ENCODE measurements around the gene ACE.

The ACE gene

DNA sequence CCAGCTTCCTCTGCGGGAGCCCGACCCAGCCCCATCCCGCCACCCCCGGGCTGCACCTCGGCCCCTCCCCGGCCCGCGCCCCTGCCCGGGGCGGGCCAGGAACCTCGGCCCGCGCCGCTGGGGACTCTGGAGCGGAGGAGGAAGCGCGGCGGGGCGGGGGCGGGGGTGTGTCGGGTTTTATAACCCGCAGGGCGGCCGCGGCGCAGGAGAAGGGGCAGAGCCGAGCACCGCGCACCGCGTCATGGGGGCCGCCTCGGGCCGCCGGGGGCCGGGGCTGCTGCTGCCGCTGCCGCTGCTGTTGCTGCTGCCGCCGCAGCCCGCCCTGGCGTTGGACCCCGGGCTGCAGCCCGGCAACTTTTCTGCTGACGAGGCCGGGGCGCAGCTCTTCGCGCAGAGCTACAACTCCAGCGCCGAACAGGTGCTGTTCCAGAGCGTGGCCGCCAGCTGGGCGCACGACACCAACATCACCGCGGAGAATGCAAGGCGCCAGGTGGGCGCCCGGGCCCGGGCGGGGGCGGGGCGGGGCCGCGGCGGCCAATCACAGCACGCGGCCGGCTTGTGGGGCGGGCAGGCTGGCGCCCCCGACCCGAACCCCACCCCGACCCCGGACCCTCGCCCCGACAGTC is at the start of gene ACE:
Gene ACE (plus strand): TSS at position 208 of the 626 bp plus-strand sequence. CDS start 34 bp downstream, at position 242.
- peak; percentile 33 for DNase-seq

DNA sequence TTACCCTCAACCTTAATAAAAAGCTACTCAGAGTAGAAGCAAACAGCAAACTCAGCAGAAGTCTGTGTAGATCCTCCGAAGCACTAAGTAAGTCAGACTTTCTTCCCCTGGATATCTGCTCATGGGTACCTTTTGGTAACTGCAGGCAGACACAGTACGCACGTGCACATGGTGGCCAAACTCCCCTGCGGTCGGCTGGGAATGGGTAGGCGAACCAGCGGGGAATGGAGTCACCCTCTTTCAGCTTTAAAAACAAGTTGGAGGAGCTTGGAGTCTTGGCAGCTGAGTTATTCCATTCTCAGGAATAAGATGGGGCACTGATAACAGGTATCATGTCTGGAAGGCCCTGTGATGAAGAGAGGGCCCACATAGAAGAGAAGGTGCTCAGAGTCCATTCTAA is 47.1 kb upstream of the ACE start:
- DNase-seq, result no peak

DNA sequence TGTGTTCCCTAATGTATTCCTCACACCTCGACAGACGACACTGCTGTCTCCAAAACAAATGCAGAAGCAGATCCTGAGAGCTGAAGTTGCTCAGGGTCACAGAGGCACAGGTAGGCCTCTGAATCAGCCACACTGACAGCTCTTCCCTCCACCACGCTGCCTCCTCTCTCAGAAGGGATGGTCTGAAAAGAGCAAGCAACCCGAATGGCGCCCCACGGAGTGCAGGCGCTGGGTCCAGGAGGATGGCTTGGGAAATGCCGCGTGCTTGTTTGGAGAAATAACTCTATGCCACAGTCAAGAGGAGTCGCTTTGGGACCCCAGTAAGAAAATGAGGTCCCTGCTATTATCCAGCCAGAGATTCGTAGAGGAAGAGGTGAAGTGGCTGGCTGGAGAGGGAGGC is 46.6 kb upstream of the ACE start:
- no peak for DNase-seq

DNA sequence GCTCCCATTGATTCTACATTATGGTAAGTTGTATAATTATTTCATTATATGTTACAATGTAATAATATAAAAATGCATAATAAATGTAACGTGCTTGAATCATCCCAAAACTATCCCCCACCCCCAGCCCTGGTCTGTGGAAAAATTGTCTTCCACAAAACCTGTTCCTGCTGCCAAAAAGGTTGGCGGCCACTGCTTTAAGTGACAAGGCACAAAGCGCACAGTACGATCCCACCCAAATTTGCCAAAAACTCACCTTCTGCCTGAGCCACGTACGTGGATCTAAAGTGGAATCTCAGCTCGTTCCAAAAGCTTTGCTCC is 45.3 kb upstream of the ACE start:
- DNase-seq, result no peak

DNA sequence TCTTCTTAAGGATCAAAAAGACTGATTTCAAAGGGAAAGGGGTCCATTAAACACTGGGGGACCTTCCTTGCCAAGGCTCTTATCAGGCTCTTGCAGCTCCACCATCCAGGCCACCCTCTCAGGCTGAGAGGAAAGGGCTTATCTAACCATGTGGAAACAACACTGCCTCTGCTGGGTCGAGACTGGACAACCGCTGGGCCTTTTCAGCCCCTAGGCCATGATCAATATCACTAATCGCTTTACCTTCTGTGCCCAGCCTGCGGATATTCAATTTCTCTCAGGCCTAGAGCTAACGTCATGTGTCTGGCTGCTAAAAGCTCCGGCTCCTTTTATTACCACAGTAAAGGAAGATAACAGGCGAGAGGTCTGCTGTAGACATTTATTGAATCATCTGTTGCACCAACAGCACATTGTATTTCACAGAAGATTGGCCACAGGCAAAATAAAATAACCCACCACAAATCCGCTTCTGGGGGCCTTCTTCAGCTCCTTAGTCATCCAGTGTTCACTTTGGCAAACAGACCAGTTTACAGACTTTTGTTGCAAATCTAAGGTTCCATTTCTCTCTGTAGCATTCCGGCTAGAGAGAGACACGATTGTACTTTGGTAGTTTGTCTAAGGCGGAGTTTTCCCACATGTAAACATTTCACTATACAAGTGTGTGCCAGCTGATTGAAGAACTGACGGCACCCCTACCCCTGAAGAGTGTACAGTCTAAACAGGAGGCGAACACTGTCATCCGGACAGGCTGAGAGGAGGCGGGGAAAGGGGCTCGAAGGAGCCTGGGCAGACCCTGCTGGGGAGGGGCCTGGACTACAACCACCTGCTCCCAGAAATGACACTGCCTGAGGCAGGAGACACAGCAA is 44.7 kb upstream of the ACE start:
- DNase-seq, result peak; percentile 96

DNA sequence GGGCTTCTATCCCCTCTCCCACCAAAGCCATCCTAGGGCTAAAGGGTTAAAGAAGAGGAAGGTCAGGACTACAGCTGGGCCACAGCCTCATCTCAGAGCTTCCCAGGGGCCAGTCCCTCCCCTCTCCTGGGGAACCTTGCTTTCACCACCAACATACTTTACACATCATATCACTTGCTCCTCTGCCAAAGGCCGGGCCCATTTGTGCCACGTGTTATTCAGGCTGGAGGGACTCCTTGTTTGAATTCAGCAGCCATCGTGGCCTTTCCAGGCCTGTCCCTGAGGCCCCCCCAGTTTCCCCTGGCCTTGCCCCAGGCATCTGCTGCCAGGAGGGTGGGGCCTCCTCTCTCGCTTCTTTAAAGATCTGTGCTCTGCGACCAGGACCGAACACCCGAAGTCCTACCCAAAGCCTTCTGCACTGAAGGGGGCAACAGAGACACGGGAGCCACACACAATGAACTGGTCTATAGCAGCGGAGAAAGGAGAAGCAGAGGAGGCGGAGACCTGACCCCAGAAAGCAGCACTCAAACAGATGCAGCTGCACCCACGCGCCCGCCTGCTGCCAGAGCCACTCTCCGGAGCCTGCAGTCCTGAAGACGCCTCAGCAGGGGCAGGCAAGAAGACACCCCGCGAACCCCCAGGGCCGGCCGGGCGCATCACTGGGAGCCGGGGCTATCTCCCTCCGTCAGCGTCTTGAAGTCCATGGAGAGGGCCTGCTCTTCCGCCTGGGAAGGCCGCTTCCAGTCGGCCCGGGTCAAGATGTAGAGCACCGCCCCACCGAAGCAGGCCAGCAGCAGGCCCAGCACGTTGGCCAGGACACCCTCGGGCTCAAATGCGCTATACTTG is 42.9 kb upstream of the ACE start:
- DNase-seq, result peak; percentile 60

DNA sequence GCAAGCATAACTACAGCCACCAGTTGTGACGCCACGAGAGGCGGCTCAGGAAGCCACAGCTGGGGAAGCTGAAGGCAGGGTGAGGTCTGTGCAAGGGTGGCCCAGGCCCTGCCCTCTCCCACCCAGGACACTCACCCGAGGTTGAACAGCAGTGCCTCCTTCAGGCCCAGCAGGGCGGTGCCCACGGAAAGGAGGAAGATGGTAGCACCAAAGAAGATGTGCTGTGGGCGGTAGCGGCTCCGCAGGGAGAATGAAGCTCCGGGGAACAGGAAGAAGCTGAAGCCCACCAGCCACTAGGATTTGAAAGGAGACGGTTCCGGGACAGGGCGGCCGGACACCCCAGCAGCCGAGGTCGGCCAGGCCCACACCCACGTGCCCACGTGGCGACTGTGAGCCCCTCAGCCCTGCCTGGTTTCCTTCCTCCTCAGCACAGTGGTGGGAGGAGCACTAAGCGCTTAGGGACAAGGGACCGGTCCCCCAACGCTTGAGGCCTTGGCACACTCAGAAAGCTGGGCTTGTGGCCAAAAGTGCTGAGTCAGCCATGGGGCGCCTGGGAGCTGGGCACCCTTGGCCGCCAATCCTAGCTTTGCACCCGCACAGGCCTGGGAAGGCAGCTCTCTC is 41.8 kb upstream of the ACE start:
- DNase-seq, result peak; percentile 62

DNA sequence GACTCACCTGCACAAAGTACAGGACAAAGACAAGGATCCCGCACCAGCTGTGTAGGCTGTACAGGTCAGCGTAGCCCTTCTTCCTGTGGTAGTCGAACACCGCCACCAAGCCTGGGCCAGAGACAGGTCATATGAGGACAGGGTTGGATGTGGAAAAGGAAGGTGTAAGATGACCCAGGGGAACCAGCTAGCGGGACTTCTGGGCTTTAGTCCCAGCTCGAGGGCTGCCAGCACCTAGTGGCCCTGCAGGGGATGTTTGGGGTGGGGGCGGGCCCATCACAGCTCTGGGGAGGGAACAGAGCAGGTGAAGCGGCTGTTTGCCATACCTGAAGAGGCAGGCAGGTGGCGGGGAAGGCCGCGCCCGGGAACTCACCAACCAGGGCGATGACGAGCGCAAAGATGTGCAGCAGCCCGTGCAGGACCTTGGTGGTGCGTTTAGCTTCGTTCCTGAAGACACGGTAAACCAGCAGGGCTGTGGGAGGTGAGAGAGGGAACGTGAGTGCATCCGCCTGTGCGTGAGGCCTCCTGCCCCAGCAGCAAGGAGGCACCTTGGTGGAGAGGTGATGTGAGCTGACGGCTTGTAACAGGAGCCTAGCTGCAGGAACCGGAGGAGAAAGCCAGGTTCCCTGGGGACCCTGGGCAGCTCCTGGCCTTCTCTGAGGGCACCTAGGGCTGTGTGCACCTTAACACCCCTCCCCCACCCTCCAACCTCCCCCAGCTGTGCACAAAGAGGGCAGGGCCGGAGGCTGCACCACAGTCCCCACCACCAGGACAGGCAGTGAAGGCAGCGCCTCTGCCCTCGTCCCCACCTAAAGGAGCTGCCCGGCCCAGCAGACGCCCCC is 41.0 kb upstream of the ACE start:
- no peak for DNase-seq

DNA sequence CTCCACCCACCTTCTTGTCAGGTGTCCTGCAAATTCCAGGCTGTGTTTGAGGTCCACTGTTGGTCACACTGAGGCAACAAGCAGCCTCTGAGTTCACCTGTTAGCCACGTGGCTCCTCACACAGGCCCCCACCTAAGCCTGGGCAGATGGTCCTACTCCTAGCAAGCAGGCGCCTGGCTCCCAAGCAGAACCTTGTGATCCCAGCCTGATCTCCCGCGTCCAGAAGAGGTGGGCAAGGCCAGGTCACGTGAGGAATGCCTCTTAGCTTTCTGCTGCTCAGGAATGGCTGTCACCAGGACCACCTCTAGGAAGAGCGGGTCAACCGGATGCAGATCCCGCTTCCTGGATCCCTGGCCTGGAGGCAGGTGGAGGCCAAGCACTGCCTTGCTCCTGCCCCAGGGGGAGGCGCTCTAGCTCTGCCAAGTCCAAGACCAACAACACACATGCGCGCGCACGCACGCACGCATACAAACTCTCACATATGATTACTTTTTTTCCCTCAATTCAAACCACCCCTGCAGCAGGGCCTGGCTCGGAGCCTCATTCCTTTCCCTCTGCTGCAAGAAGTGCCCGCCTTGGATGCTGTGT is 40.2 kb upstream of the ACE start:
- DNase-seq, result no peak

DNA sequence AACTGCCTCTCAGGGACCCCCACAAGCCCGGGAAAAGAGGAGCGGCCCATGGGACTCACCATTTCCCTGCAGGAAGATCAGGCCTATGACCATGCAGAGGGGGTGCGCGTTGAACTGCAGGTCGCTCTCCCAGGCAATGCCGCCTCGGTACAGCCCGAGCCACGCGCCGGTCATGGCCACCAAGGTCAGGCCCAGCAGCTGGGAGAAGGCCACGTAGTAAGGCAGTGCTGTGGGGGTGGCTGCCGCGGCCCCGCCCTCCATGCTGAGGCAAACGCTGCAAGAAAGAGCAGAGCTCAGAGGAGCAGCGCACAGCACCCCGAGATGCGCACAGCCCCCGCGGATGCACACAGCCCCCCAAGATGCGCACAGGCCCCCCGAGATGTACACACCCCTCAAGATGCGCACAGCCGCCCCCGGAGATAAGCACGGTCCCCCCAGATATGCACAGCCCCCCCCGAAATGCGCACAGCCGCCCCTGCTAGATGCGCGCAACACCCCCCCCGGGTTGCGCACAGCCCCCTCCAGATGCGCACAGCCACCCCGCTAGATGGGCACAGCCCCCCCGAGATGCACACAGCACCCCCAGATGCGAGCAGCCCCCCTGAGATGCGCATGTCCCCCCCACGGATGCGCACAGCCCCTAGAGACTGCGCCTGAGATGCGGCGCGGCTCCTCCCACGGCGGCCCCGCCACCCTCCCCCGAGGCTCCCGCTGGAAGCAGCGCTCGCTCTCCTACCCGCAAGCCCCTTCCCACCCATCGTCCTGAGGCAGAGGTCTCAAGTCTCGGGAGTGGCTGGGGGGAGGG is 39.4 kb upstream of the ACE start:
- DNase-seq, result no peak

DNA sequence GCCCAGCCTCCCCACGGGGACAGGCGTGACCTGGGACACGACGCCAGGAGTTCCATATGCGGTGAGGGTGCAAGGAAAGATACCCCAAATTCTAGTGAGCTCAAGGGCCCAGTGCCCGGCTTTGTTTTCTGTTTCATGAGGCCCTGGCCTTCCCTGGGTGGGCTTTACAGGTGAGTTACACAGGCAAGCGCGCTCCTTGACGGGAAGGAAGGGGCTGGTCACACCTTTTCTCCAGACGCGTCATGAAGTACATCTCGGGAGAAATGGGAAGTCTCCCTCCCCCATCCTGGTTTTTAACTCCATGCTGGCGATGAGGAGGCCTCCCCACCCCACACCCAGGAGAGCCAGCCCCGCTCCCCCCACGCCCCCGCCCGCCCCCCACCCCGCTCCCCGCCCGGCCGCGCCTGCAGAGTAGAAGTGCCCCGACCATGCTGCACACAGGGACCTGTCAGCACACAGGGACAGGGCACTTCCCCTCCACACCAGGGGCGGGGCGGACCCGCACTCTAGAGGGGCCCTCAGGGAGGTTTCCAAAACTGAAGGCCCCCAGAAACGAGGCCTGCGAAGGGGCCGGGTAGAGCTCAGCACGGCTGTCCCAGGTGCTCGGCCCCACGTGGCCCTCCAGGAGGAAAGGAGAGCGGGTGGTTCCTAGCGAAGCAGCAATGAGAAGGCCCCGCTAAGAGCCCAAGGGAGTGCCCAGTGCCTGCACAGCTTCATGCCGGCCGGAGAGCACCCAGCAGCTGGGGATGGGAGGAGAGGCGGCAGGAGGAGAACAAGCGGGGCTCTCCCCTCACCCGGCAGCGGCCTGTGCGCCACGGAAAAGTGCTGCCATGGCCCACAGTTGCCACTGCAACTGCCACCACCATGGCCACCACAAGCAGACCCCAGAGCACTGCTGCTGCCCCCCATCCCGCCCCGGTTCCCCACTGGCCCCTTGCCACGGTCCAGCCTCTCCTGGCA is 38.5 kb upstream of the ACE start:
- DNase-seq, result no peak

DNA sequence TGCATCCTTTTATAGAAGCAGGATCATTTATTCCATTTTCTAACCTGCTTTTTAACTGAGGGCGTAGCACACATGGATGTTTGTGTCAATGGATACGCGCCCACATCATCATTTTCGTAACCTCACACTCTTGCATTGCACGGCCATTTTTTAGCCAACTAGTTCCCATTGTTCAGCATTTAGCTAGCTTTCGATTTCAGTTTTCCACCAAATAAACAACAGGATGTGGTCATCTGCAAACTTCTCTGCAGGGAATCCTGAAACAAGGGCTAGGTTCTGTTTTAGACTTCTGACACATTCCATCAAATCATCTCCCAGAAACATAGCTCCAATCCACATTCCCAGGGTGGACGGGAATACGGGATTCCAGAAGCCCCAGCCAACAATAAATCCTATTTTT is 37.2 kb upstream of the ACE start:
- peak; percentile 80 for DNase-seq

DNA sequence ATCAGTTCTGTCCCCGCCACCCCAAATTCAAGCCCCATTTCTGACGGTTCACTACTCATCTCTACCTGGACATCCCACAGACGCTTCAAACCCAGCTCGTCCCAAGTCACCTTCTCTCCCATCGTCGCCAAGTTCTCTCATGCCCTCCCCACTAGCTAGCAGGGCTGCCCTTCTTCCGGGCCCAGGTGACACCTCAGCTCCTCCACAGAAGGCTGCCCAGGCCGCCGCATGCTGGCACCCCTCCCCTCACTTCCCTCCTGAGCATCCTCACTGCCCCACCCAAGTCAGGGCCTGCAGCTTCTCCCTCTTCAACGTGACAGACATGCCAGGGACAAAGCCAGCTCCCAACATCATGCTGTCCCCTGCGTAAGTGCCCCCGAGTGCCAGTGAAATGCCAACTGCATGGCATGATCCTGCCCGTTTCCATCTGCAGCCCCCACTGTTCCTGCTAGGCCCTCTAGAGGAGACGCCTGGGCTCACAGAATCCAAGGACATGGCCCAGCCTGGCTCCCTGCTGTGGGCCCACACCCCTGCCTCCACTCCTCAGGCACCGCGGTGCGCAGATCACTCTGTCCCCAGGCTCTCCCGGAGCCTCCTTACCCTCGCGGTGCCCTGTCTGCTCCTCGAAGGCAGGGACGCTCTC is 36.6 kb upstream of the ACE start:
- DNase-seq, result no peak

DNA sequence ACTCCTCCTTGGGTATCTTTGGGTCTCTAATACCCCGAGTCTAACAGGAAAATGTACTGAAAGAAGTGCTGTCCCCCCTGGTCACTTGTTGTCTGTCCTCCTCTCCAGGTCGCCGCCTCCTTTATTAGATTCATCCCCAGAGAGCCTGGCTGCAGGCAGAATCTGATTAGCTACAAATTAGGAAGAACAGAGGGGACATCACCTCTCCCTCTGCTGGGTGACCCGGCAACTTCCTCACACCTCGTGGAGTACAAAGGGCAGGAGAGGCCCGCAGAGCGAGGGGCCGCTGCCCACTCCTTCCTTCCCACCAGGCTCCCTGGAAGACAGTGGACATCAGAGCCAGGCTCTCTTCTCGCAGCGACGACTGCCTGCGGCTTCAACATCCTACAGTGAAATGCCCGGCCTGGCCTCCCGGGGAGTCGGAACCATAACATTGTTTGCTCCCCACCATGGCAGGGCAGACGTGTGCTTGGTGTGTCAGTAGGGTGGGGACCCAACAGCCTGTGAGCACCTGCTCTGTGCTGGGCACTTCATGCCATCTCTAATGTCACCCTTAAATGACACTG is 36.0 kb upstream of the ACE start:
- DNase-seq, result no peak

DNA sequence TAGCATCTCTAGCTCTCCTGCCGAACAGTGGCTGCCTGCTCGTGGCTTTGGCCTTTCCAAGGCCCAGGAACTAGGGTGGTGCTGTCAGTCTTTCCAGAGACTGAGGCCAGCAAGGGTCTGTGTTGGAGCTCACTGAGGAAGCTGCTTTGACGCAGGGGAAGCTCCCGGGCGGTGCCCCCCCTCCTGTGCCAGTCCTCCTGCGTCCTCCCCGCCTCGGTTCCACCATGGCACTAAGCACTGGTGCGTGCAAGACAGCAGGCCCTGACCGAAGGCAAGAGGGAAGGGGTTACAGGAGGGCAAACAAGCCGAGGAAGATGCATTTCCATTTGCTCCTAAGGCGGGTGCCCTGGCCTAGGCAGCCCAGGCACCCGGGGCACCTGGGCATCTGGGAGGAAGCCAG is 35.2 kb upstream of the ACE start:
- no peak for DNase-seq

DNA sequence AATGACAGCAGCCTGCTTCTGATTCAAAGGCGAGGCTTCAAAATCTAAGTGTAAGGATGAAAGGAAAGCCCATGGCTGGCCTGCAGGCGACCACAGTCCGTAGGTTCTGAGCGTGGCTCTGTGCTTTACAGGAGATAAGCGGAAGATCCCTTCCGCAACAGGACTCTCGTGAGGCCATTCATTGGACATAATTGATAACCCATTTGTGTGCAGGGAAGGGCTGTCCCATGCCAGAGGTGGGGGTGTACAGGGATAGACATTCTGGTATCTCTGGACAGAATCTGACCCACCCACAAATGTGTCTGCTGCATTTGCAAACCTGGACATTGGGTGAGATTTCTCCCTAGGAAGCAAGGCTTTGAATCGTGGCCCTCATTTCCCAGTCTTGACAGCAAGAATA is 34.8 kb upstream of the ACE start:
- DNase-seq, result no peak

DNA sequence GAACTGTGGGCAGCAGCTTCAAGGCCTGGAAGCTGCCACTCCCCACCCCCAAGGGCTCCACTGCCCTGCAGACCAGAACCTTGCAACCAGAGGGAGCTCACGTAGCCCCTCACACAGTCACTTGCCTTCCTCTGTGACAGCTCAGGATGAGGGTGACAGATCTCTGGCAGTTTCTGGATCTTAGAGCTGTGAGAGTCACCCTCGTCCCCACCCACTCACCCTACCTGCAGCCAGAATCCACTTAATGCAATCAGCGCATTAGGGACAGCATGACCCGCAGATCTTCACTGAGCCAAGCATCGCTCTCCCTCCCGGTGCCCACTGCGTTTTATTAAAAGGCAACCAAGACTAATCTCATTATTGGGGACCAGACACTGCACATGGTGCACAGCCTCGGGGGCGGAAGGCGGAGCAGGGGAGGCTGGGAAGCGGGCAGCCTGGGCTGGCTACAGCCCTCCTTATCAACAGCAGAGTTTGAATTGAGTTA is 34.3 kb upstream of the ACE start:
- DNase-seq, result peak; percentile 63

DNA sequence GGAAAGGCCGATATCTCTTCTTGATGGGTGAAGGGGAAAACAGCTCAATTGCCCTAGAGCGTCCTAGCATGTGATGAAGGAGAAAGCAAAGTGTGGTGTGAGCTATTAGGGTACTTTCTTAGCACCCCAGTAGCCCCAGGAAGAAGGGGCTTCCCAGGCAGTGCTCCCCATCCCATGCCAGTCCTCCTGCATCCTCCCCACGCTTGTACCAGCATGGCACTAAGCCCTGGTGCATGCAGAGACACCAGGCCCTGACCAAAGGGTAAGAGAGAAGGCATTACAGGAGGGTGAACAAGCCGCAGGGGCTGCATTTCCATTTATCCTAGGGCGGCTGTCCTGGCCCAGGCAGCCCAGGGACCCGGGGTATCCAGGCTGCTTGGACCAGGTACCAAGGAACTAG is 33.8 kb upstream of the ACE start:
- DNase-seq, result no peak

DNA sequence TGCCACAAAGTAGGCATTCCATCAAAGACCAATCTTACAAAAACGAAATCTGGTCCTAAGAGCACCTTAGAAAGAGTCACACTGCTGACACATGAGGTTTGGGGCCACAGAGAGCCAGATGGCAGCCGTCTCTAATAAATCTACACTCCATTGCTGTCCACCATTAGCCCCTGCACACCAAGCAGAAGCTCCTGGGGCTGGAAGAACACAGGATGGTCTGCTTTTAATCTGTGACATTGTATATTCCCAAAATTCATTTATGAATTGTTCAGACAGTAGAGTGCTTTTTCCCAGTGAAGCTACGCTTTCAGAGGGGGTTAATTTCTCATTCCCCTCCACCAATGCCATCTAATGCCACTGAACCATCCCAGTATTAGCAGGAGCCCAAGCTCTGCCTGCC is 32.4 kb upstream of the ACE start:
- no peak for DNase-seq
